Bronchial epithelial cell (primary cell): Measurements from ENCODE around the gene ARID4A. TPM values are rescaled to one million over a fixed set of nuclear protein-coding genes. Genes with fewer than 3 reads are reported as not detected.

ENCODE experiments used
- DNase-seq: peaks from one replicate; pipeline ENCODE4 v3.0.0-alpha.2; 2010; ENCODE audit warnings: low read depth
- FAIRE-seq: peaks from 2 replicates; lab custom pipeline; 2011; peaks lifted over from hg19 to GRCh38; lab: Jason Lieb, UNC
- H3K27me3 ChIP-seq: 2 replicates; pipeline ENCODE4 v1.5.1; 2011; ENCODE audit warnings: low read length; ENCODE audit not compliant: control insufficient read depth, insufficient read depth
- H3K36me3 ChIP-seq: 2 replicates; pipeline ENCODE4 v1.5.1; 2011; ENCODE audit warnings: low read length; ENCODE audit not compliant: control insufficient read depth, insufficient read depth
- H3K4me3 ChIP-seq: 2 replicates; pipeline ENCODE4 v1.5.1; 2011; ENCODE audit warnings: mild to moderate bottlenecking, low read depth, low read length, control low read depth
- CTCF ChIP-seq: IDR thresholded peaks from 2 replicates; pipeline ENCODE4 v1.5.1; 2011; ENCODE audit warnings: mild to moderate bottlenecking, moderate library complexity, low read length, control low read depth, inconsistent platforms; ENCODE audit not compliant: insufficient read depth, severe bottlenecking
- total RNA-seq: library from RNA; depleted of rRNA; stranded (reverse); fragments of >200 nt; gene quantifications from 2 replicates; pipeline ENCODE4 v1.2.1, GENCODE V29; 2014

ARID4A gene
- total RNA-seq, 1 donor from 2014 or later, result 4.5 TPM

- H3K4me3 ChIP-seq, result no peak overlapping the region
- H3K36me3 ChIP-seq, result no peaks in the 10 kb centered on the region
- FAIRE-seq, result no peak
- H3K27me3 ChIP-seq, result no peaks in the 10 kb centered on the region
- no peak for DNase-seq
- no peak for TF ChIP-seq CTCF
Measured at GRCh38 chr14:58397156-58397555, 98.8 kb downstream of the ARID4A start.

DNA sequence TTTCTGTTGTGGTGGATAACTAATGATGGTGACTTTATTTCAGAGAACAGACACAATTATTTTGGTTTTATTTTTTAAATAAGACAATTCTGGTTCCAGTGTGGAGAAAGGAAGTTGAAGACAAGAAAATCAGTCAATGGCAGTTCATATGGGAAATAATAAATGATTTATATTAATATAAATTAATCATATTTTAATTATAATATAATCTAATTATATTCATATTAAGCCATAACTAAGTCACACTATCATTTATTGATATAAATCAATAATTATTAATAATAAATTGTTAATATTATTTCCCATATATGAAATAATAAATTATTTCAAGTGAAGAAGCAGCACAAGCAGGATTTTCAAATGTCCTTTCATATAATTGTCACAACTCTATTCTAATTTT lies 100.1 kb downstream of the ARID4A start:
- Histone ChIP-seq H3K4me3 (no peak overlapping the region), H3K36me3 (no peaks in the 10 kb centered on the region), H3K27me3 (no peaks in the 10 kb centered on the region)
- DNase-seq (no peak), FAIRE-seq (no peak)
- no peak for TF ChIP-seq CTCF

DNA sequence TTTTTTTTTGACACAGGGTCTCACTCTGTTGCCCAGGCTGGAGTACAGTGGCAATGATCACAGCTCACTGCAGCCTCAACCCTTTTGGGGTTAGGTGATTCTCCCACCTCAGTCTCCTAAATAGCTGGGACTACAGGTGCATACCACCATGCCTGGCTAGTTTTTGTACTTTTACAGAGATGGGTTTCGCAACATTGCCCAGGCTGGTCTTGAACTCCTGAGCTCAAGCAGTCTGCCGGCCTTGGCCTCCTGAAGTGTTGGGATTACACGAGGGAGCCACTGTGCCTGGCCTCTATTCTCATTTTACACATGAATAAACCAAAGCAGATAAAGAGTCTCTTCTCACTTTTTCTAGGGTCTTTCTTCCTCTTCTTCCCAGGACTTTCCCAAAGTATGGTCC lies 100.5 kb downstream of the ARID4A start:
- H3K36me3 ChIP-seq, result no peaks in the 10 kb centered on the region
- FAIRE-seq (no peak), DNase-seq (no peak)
- H3K27me3 ChIP-seq, result no peaks in the 10 kb centered on the region
- TF ChIP-seq CTCF, result no peak
- H3K4me3 ChIP-seq, result no peak overlapping the region

DNA sequence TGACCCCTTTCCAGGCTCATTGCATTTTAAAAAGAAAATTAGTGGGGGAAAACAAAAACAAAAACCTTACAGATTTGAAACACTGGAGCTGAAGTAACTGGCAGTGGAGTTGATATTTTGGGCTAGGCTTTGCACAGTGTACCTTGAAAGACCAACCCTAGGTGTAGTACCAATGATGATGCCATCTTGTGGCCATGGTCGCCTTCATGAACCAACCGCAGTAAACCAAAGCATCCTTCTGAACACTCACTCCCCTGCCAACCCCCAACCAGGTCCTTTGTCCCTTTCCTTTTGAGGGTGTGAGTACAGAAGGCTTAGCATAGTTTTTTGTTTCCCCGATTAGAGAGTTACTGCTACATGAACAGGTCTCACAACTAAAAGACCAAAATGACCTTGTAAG lies 103.2 kb downstream of the ARID4A start:
- TF ChIP-seq CTCF, result peak; percentile 18
- no peaks in the 10 kb centered on the region for H3K27me3 ChIP-seq
- H3K4me3 ChIP-seq, result no peak overlapping the region
- H3K36me3 ChIP-seq, result no peaks in the 10 kb centered on the region
- FAIRE-seq, result no peak
- DNase-seq, result no peak

GRCh38 chr14:58408681-58409215 lies 110.4 kb downstream of the ARID4A start:
- DNase-seq (no peak), FAIRE-seq (no peak)
- peaks cover 3% of the 10 kb centered on the region for H3K36me3 ChIP-seq
- no peak for TF ChIP-seq CTCF
- H3K4me3 ChIP-seq, result no peak overlapping the region
- H3K27me3 ChIP-seq, result no peaks in the 10 kb centered on the region

GRCh38 chr14:58414845-58415244 lies 116.5 kb downstream of the ARID4A start:
- DNase-seq (no peak), FAIRE-seq (no peak)
- H3K36me3 ChIP-seq, result peaks cover 4% of the 10 kb centered on the region
- H3K27me3 ChIP-seq, result no peaks in the 10 kb centered on the region
- TF ChIP-seq CTCF, result no peak
- no peak overlapping the region for H3K4me3 ChIP-seq
